DOHH2 (cell line): ENCODE results near the gene PHACTR1.

ENCODE experiments used
- EZH2phosphoT487 ChIP-seq: fragments of 200-600 bp; sonication (generic); IDR thresholded peaks from 2 replicates; pipeline ENCODE4 v1.6.1; 2017; ENCODE audit warnings: borderline replicate concordance, mild to moderate bottlenecking, antibody characterized with exemption, low read length, moderate library complexity, mixed read lengths
- TF ChIP-seq, protein P1 (sequence below): fragments of 200-600 bp; sonication (generic); IDR thresholded peaks from one replicate; pipeline ENCODE4 v1.5.1; 2014; ENCODE audit warnings: antibody characterized with exemption, mild to moderate bottlenecking, low read depth, low read length; ENCODE audit not compliant: poor library complexity, severe bottlenecking

- TF ChIP-seq, protein P1, sequence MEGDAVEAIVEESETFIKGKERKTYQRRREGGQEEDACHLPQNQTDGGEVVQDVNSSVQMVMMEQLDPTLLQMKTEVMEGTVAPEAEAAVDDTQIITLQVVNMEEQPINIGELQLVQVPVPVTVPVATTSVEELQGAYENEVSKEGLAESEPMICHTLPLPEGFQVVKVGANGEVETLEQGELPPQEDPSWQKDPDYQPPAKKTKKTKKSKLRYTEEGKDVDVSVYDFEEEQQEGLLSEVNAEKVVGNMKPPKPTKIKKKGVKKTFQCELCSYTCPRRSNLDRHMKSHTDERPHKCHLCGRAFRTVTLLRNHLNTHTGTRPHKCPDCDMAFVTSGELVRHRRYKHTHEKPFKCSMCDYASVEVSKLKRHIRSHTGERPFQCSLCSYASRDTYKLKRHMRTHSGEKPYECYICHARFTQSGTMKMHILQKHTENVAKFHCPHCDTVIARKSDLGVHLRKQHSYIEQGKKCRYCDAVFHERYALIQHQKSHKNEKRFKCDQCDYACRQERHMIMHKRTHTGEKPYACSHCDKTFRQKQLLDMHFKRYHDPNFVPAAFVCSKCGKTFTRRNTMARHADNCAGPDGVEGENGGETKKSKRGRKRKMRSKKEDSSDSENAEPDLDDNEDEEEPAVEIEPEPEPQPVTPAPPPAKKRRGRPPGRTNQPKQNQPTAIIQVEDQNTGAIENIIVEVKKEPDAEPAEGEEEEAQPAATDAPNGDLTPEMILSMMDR, result no peak
- TF ChIP-seq EZH2phosphoT487, result no peak
Observed at GRCh38 chr6:13292774-13293173, 576.2 kb downstream of the PHACTR1 start.
